Endothelial cell of umbilical vein (primary cell): Measurements from ENCODE around the gene GSTO1. TPM values are rescaled to one million over a fixed set of nuclear protein-coding genes. Genes with fewer than 3 reads are reported as not detected.

Experiments
- BruUV-seq: library from RNA; stranded (reverse); fragments of 400-500 nt; replicated peaks from 2 replicates; lab custom pipeline; 2021; lab: Mats Ljungman, UMichigan
- CTCF ChIA-PET: fragments of 300-600, 350-600 bp; sonication (Branson Sonifier 250); formaldehyde crosslinking; loops from one replicate; lab custom pipeline; 2021; ENCODE audit warnings: antibody characterized with exemption, inconsistent platforms; lab: Charles Lee
- POLR2A ChIA-PET: fragments of 300-600, 350-600 bp; sonication (Branson Sonifier 250); formaldehyde crosslinking; loops from one replicate; lab custom pipeline; 2021; ENCODE audit warnings: antibody characterized with exemption, inconsistent platforms; lab: Charles Lee
- DNase-seq: peaks from one replicate; pipeline ENCODE4 v3.0.0-alpha.2; 2011; ENCODE audit warnings: low read depth, low spot score
- FAIRE-seq: peaks from 2 replicates; lab custom pipeline; 2011; peaks lifted over from hg19 to GRCh38; lab: Jason Lieb, UNC
- H2AFZ ChIP-seq: 2 replicates; pipeline ENCODE4 v1.6.0; 2012; ENCODE audit warnings: low read depth, low read length, control low read depth, inconsistent platforms
- H3K27ac ChIP-seq: 2 replicates; pipeline ENCODE4 v1.5.1; 2011; ENCODE audit warnings: low read depth, mild to moderate bottlenecking, control low read depth, low read length, moderate library complexity; ENCODE audit not compliant: insufficient read depth
- H3K27me3 ChIP-seq, 2 experiments: 2 replicates each; pipeline versions ENCODE4 v1.6.0 to v1.6.1; 2011; ENCODE audit warnings: low read length in 2 of 2, mixed read lengths in 1 of 2; ENCODE audit not compliant: control insufficient read depth in 2 of 2, insufficient read depth in 2 of 2
- H3K36me3 ChIP-seq, 2 experiments: 2 replicates in 1 of 2; 3 replicates in 1 of 2; pipeline ENCODE4 v1.5.1; 2011; ENCODE audit warnings: low read length in 2 of 2, mild to moderate bottlenecking in 1 of 2, moderate library complexity in 1 of 2; ENCODE audit not compliant: control insufficient read depth in 2 of 2, insufficient read depth in 2 of 2; ENCODE audit errors: extremely low read depth in 1 of 2
- H3K4me1 ChIP-seq: 3 replicates; pipeline ENCODE4 v1.5.1; 2011; ENCODE audit warnings: mild to moderate bottlenecking, low read length; ENCODE audit not compliant: control insufficient read depth, insufficient read depth; ENCODE audit errors: extremely low read depth
- H3K4me2 ChIP-seq: 2 replicates; pipeline ENCODE4 v1.6.1; 2011; ENCODE audit warnings: low read length, control low read depth, mixed read lengths; ENCODE audit not compliant: insufficient read depth
- H3K4me3 ChIP-seq, 3 experiments: fragments of 200-600 bp in 1 of 3; sonication (generic), shearing (Covaris generic) in 1 of 3; replicated peaks in 1 of 3; 2 replicates each; pipeline ENCODE4 v1.5.1; 2011 to 2016; ENCODE audit warnings: control low read depth in 3 of 3, low read length in 3 of 3, mild to moderate bottlenecking in 2 of 3, inconsistent platforms in 1 of 3, low read depth in 1 of 3, moderate library complexity in 1 of 3; ENCODE audit not compliant: insufficient read depth in 1 of 3
- H3K79me2 ChIP-seq: 2 replicates; pipeline ENCODE4 v1.6.0; 2012; ENCODE audit warnings: low read length, inconsistent platforms; ENCODE audit not compliant: control insufficient read depth, insufficient read depth
- H3K9ac ChIP-seq: replicated peaks from 2 replicates; pipeline ENCODE3; 2011; ENCODE audit warnings: low read length, control low read depth; ENCODE audit not compliant: insufficient read depth; ENCODE audit errors: extremely low read depth
- H3K9me1 ChIP-seq: replicated peaks from 3 replicates; pipeline ENCODE4 v1.6.0; 2011; ENCODE audit warnings: mild to moderate bottlenecking, low read length; ENCODE audit not compliant: control insufficient read depth, insufficient read depth; ENCODE audit errors: extremely low read depth
- H3K9me3 ChIP-seq: replicated peaks from 2 replicates; pipeline ENCODE4 v1.5.1; 2012; ENCODE audit warnings: low read length, inconsistent platforms; ENCODE audit not compliant: control insufficient read depth, insufficient read depth
- H4K20me1 ChIP-seq: replicated peaks from 2 replicates; pipeline ENCODE3; 2011; ENCODE audit warnings: mild to moderate bottlenecking, low read length; ENCODE audit not compliant: control insufficient read depth, insufficient read depth; ENCODE audit errors: extremely low read depth
- CTCF ChIP-seq, 2 donors: IDR thresholded peaks; 1 replicate in 1 of 2; 2 replicates in 1 of 2; pipeline ENCODE4 v1.5.1; 2011; ENCODE audit warnings: low read length in 2 of 2, mild to moderate bottlenecking in 2 of 2, moderate library complexity in 2 of 2, control low read depth in 1 of 2, inconsistent platforms in 1 of 2, low read depth in 1 of 2; ENCODE audit not compliant: insufficient read depth in 1 of 2; ENCODE audit errors: extremely low read depth in 1 of 2
- EZH2 ChIP-seq: IDR thresholded peaks from 2 replicates; pipeline ENCODE4 v1.6.1; 2012; ENCODE audit warnings: borderline replicate concordance, low read depth, mild to moderate bottlenecking, moderate library complexity, low read length, inconsistent platforms; ENCODE audit not compliant: severe bottlenecking
- FOS ChIP-seq: IDR thresholded peaks from 2 replicates; pipeline ENCODE4 v1.6.1; 2011; ENCODE audit warnings: mild to moderate bottlenecking, low read length, moderate library complexity, borderline replicate concordance; ENCODE audit not compliant: insufficient read depth
- GATA2 ChIP-seq: IDR thresholded peaks from 2 replicates; pipeline ENCODE4 v1.7.0; 2011; ENCODE audit warnings: low read depth, mild to moderate bottlenecking, moderate library complexity, mixed read lengths, low read length; ENCODE audit not compliant: insufficient read length, insufficient read depth
- JUN ChIP-seq: IDR thresholded peaks from 2 replicates; pipeline ENCODE4 v1.6.1; 2011; ENCODE audit warnings: borderline replicate concordance, low read depth; ENCODE audit not compliant: insufficient read length, insufficient read depth
- MAX ChIP-seq: IDR thresholded peaks from 2 replicates; pipeline ENCODE4 v1.6.1; 2011; ENCODE audit not compliant: insufficient read depth, insufficient read length
- MYC ChIP-seq: IDR thresholded peaks from one replicate; pipeline ENCODE4 v1.6.1; 2011; ENCODE audit warnings: mild to moderate bottlenecking, low read depth, low read length
- POLR2A ChIP-seq: IDR thresholded peaks from 2 replicates; pipeline ENCODE4 v1.6.1; 2012; ENCODE audit warnings: low read depth, mild to moderate bottlenecking, control low read depth, low read length
- POLR2AphosphoS5 ChIP-seq: IDR thresholded peaks from 2 replicates; pipeline ENCODE4 v1.6.1; 2012; ENCODE audit warnings: low read depth, mild to moderate bottlenecking, control low read depth, low read length, moderate library complexity; ENCODE audit not compliant: insufficient read depth
- dilution Hi-C: fragments of 300-500 bp; cut with MboI; formaldehyde crosslinking; loops from one replicate; pipeline ENCODE4 v1.15.0; 2019; ENCODE audit warnings: low sequenced_read_pairs; ENCODE audit not compliant: extremely low pct_ligation_motif_present
- intact Hi-C: fragments of 100-400 bp; cut with micrococcal nuclease; formaldehyde crosslinking; loops from one replicate; pipeline ENCODE4 v1.10.0; 2022
- polyA plus RNA-seq, 4 experiments: library from polyadenylated mRNA; depleted of rRNA in 3 of 4; stranded (reverse) in 3 of 4; unstranded in 1 of 4; fragments of >200 nt; gene quantifications; 2 replicates each; pipeline versions ENCODE4 v1.2.1 to v1.2.3, GENCODE V29; 2011 to 2012; ENCODE audit warnings: missing spikeins in 1 of 4
- total RNA-seq: library from RNA; stranded (reverse); gene quantifications from 2 replicates; pipeline ENCODE4 v1.2.3, GENCODE V29; 2021

The GSTO1 gene
- total and polyA plus RNA-seq, 2 donors (not counting 3 experiments of a cell fraction or from before 2014, with no cell fraction given): 124 to 211 TPM

- FAIRE-seq: no peak
- ChIA-PET CTCF (interaction anchor here (0.6 to 8.8 kb wide), 11 partner anchors 12 to 58 kb away, joined by 3 to 136 read pairs (median 9); partner anchors contain the start of genes CFAP58 and ITPRIP), POLR2A (no interaction called here)
- Histone ChIP-seq H3K4me3 (no peak overlapping the region), H3K9me3 (no peaks in the 10 kb centered on the region), H3K79me2 (no peaks in the 10 kb centered on the region), H3K9me1 (no peaks in the 10 kb centered on the region), H3K4me2 (no peak overlapping the region), H3K27me3 (peaks cover 0 to 7% of the 10 kb centered on the region in 2 experiments), H3K27ac (no peak overlapping the region), H3K4me1 (peaks cover 23% of the 10 kb centered on the region), H4K20me1 (no peaks in the 10 kb centered on the region), H3K9ac (no peak overlapping the region), H2AFZ (no peak overlapping the region), H3K36me3 (no peaks in the 10 kb centered on the region)
- TF ChIP-seq MAX: no peak
- BruUV-seq: no TSS peak
- dilution Hi-C loops: no loop called here
- DNase-seq: no peak
- intact Hi-C loops: no loop called here
These were observed 39.2 kb downstream of the GSTO1 start for GRCh38 chr10:104293781-104294321.

GRCh38 chr10:104296687-104297436 is 42.2 kb downstream of the GSTO1 start:
- ChIA-PET POLR2A (no interaction called here), CTCF (interaction anchor here (0.9 to 8.8 kb wide), 5 partner anchors 9 to 55 kb away, joined by 3 to 136 read pairs (median 13); partner anchors contain the start of genes CFAP58 and ITPRIP)
- Histone ChIP-seq H3K4me1 (peaks cover 46% of the 10 kb centered on the region), H3K36me3 (no peaks in the 10 kb centered on the region), H2AFZ (no peak overlapping the region), H3K27me3 (no peaks in the 10 kb centered on the region), H3K4me3 (no peak overlapping the region), H3K9ac (no peak overlapping the region), H3K9me3 (no peaks in the 10 kb centered on the region), H3K9me1 (no peaks in the 10 kb centered on the region), H3K4me2 (no peak overlapping the region), H3K27ac (no peak overlapping the region), H4K20me1 (no peaks in the 10 kb centered on the region), H3K79me2 (no peaks in the 10 kb centered on the region)
- no peak for FAIRE-seq
- dilution Hi-C loops: no loop called here
- no peak for TF ChIP-seq JUN
- TF ChIP-seq CTCF (IDR thresholded peaks at IDR 0.05; ENCODE audit: extremely low read depth in 1 of 2, insufficient read depth in 1 of 2, low read depth in 1 of 2, low read length in 2 of 2): no peak
- no peak for TF ChIP-seq POLR2AphosphoS5
- no peak for TF ChIP-seq MYC
- no peak for TF ChIP-seq GATA2
- no peak for TF ChIP-seq EZH2
- no peak for TF ChIP-seq MAX
- no peak for TF ChIP-seq POLR2A
- no peak for TF ChIP-seq FOS
- BruUV-seq: no TSS peak
- no peak for DNase-seq
- intact Hi-C loops: no loop called here
